Activated T-cell treated with anti-CD3 and anti-CD28 coated beads, Interleukin-2, amount 50 U/mL, for 4 hours (primary cell): ENCODE results near the gene TUBA1B. TPM values are rescaled to one million over a fixed set of nuclear protein-coding genes. Genes with fewer than 3 reads are reported as not detected.

ENCODE experiments used
- ATAC-seq, 2 donors: fragments of 200-7000 bp; cut with Tn5 transposase; one replicate each; pipeline ENCODE4 v1.10.0; 2021
- DNase-seq: peaks from one replicate; pipeline ENCODE4 v3.0.0-alpha.2; 2020
- H3K27me3 Mint-ChIP-seq: one replicate; pipeline ENCODE4 v1.8.0; 2021; ENCODE audit warnings: low read depth, mixed read lengths
- H3K36me3 Mint-ChIP-seq: one replicate; pipeline ENCODE4 v1.8.0; 2022; ENCODE audit warnings: mixed read lengths; ENCODE audit not compliant: insufficient read depth
- H3K4me1 Mint-ChIP-seq: one replicate; pipeline ENCODE4 v1.8.0; 2021; ENCODE audit warnings: low read depth, mixed read lengths
- H3K4me3 Mint-ChIP-seq: one replicate; pipeline ENCODE4 v1.8.0; 2021; ENCODE audit warnings: mild to moderate bottlenecking, moderate library complexity, mixed read lengths
- H3K9me3 Mint-ChIP-seq: one replicate; pipeline ENCODE4 v1.8.0; 2021; ENCODE audit warnings: mixed read lengths
- total RNA-seq, 3 donors: library from RNA; stranded (reverse); gene quantifications; one replicate each; pipeline ENCODE4 v1.2.1, GENCODE V29; 2021

Gene TUBA1B
- total RNA-seq, 3 donors from 2014 or later, result 2,095 to 2,519 (median 2,182) TPM

DNA sequence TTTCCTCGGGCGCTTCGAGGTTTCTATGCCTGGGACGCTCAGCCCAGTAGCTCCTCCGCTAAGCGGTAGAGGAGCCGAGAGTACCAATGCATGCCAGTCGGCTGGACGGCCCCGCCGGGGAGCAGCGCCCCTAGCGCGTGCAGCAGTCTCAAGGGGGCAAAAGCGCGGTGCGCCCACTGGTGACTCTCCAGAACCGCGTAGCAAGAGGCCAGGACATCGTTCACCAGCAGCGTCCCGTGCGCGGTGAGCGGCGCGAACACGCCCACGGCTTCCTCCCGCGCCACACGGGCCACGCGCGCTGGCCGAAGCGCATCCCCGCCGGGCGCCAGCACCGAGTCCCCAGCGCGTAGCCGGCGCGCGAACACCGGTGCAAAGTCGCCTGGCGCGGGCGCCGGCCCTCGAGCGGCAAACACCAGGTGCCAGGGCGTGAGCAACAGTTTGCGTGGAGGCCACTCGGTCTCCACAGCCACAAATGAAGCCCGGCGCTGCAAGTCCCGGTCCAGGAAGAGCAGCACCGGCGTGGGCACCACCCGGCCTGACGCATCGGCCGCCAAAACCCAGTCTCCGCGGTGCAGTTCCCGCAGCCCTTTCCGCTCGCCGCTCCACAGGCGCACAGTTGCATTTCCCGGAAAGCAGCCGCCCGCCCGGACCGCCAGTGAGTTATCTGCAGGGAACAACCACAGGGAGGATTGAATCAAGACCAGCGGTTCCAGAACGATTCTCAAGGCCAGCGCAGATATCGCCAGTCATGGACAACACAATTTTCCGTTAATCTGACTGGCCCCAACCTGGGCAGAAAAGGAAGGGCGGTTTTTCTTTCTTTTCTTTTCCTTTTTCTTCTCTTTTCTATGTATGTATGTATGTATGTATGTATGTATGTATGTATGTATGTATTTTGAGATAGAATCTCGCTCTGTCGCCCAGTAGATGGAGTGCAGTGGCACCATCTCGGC is 41.1 kb downstream of the TUBA1B start:
- Mint-ChIP-seq H3K4me3 (peak overlapping the region; percentile 67), H3K4me1 (peaks cover 55% of the 10 kb centered on the region), H3K9me3 (no peaks in the 10 kb centered on the region), H3K27me3 (peaks cover 60% of the 10 kb centered on the region), H3K36me3 (no peaks in the 10 kb centered on the region)
- ATAC-seq (peak; percentile 39 to 41), DNase-seq (no peak)

DNA sequence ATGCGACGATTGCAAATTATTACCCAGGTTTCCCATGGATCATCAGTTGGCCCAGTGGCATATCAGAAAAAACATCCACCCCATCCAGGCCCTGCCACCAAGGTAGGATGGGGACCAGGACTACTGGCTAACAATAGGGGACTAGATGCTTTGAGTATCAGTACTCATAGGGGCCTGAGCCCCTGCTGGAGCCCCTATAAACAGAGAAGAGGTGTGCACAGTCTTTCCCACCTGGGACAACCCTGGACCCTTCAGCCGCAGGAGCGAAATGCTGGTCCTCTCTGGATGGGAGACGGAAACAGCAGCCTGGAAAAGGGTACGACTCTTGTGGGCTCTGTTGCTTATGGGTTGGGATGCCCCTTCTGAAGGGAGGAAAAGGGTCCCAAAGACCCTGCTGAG is 42.3 kb downstream of the TUBA1B start:
- H3K27me3 Mint-ChIP-seq, result peaks cover 54% of the 10 kb centered on the region
- DNase-seq (no peak), ATAC-seq (no peak)
- H3K4me1 Mint-ChIP-seq, result peaks cover 49% of the 10 kb centered on the region
- no peak overlapping the region for H3K4me3 Mint-ChIP-seq
- no peaks in the 10 kb centered on the region for H3K9me3 Mint-ChIP-seq
- H3K36me3 Mint-ChIP-seq, result no peaks in the 10 kb centered on the region

DNA sequence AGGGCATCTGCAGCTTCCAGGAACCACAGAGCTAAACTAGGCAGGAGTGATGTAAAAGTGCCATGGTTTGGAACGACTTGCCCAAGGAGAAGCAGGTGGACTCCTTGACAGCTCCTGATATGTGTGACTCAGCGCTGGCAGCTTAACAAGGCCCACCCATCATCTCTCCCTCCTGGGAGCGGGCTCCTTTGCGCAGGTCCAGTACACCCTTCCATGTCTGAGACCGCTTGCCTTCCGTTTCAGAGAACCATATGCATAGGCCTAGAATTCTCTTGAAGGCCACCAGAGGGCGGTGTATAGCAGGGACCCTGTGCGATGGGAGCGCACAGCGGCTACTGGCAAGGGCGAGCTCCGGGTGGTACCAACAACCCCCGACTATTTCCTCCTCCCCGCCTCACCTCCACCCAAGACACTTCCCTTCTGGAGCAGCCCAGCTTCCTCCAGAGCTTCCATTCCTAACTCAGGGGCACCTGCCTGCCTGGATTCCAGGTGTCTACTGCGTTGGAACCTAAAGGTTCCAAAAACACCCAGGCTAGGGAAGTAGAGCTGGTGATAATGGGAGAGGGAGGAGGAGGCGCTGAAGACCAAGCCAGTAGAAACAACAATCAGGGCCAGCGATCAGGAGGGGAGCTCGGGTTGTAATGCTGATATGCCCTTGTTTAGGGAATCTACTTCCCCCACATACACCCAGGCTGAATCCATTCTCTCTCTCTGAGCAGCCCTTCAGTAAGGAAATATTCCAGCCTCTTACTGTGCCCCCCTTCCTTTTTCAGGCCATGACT is 42.9 kb downstream of the TUBA1B start:
- H3K9me3 Mint-ChIP-seq, result no peaks in the 10 kb centered on the region
- H3K4me3 Mint-ChIP-seq, result peak overlapping the region; percentile 24
- ATAC-seq (peak; percentile 88), DNase-seq (peak; percentile 61)
- H3K36me3 Mint-ChIP-seq, result no peaks in the 10 kb centered on the region
- H3K4me1 Mint-ChIP-seq, result peaks cover 43% of the 10 kb centered on the region
- H3K27me3 Mint-ChIP-seq, result peaks cover 48% of the 10 kb centered on the region

DNA sequence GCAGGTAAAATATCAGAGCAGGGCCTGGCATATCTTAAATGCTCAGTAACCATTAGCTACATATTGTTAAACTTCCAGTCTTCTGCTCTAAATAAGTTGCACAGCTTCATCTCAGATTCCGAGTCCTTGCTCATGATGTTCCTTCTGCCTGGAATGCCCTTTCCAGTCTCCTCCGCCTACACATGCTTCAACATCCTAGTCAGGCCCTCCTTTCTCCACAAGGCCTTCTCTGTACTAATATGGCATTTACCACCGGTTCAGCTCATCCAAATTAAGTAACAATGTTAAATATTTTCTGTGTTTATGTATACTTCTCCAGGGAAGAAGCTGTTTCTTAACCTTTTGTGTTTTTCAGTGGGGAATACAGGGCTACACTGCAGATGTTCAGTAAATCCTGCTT is 45.1 kb downstream of the TUBA1B start:
- H3K4me3 Mint-ChIP-seq, result no peak overlapping the region
- peaks cover 28% of the 10 kb centered on the region for H3K27me3 Mint-ChIP-seq
- H3K36me3 Mint-ChIP-seq, result no peaks in the 10 kb centered on the region
- DNase-seq, result no peak
- no peak for ATAC-seq
- peaks cover 29% of the 10 kb centered on the region for H3K4me1 Mint-ChIP-seq
- H3K9me3 Mint-ChIP-seq, result no peaks in the 10 kb centered on the region

DNA sequence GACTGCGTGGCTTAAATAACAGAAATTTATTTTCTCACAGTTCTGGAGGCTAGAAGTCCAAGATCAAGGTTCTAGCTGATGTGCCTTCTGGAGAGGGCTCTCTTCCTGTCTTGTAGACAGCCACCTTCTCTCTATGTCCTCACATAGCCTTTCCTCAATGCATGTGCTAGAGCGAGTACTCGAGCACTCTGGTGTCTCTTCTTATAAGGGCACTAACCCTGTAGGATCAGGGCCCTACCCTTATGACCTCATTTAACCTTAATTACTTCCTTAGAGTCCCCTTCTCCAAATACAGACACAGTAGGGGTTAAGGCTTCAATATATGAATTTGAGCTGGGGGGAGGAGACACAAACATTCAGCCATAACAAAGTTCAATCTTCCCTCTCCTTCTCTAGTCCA is 46.8 kb downstream of the TUBA1B start:
- Mint-ChIP-seq H3K9me3 (no peaks in the 10 kb centered on the region), H3K4me3 (no peak overlapping the region), H3K36me3 (no peaks in the 10 kb centered on the region), H3K4me1 (peaks cover 16% of the 10 kb centered on the region), H3K27me3 (peaks cover 15% of the 10 kb centered on the region)
- ATAC-seq (no peak), DNase-seq (no peak)

DNA sequence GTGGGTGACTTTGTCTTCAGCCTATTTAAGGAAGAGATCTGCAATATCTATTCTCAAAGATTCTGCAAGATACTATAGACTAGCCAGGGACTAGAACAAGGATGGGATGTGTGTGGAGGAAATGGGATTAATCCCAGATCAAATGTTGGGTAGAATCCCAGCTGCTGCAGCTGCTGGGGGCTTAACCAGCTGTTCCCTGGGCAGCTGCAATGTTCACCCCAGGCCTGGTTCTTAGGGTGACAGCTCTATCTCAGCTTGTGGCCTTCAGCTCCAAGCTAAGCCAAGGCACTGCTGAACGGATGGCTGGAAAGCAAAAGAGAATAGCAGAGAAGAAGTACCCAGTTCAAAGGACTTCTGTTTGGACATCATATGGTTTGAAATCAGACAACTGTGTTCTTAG is 51.4 kb downstream of the TUBA1B start:
- DNase-seq, result no peak
- Mint-ChIP-seq H3K9me3 (no peaks in the 10 kb centered on the region), H3K27me3 (peaks cover 1% of the 10 kb centered on the region), H3K4me1 (no peaks in the 10 kb centered on the region), H3K36me3 (no peaks in the 10 kb centered on the region), H3K4me3 (no peak overlapping the region)
- no peak for ATAC-seq

Other genes with a start within 250 kb of the TUBA1B start
- 100 to 1,000 TPM; 119 to 171 (median 134) TPM for gene FKBP11, start 205.9 kb downstream of the TUBA1B start, total RNA-seq
- 100 to 1,000 TPM in 2 of 3 donors, 10 to 100 TPM in 1; 98.6 to 110 (median 109) TPM for gene ARF3, start 173.9 kb downstream of the TUBA1B start, total RNA-seq
- gene WNT10B, start 159.7 kb downstream of the TUBA1B start, total RNA-seq, result under 1 TPM; 0.13 to 0.46 (median 0.24) TPM
- gene WNT1, start 153.1 kb downstream of the TUBA1B start, total RNA-seq, result not detected
- 1 to 10 TPM in 2 of 3 donors, under 1 TPM in 1; 0.57 to 1.4 (median 1.2) TPM for gene DDN, start 132.0 kb downstream of the TUBA1B start, total RNA-seq
- 10 to 100 TPM; 68.1 to 70.6 (median 68.4) TPM for gene PRKAG1, start 112.6 kb downstream of the TUBA1B start, total RNA-seq
- gene KMT2D, start 70.6 kb downstream of the TUBA1B start, total RNA-seq, result 100 to 1,000 TPM; 102 to 106 (median 105) TPM
- gene RHEBL1, start 61.4 kb downstream of the TUBA1B start, total RNA-seq, result 1 to 10 TPM; 4.5 to 5.2 (median 4.5) TPM
- under 1 TPM in 1 of 3 donors, not detected in 2; 0.11 TPM for gene DHH, start 36.6 kb downstream of the TUBA1B start, total RNA-seq
- gene LMBR1L, start 20.5 kb downstream of the TUBA1B start, total RNA-seq, result 10 to 100 TPM; 27.5 to 35.5 (median 28.8) TPM
- gene TUBA1A, start 57.7 kb upstream of the TUBA1B start, total RNA-seq, result 10 to 100 TPM; 23.5 to 37.0 (median 24.7) TPM
- gene TUBA1C, start 133.7 kb upstream of the TUBA1B start, total RNA-seq, result 100 to 1,000 TPM; 529 to 597 (median 572) TPM
- not detected for gene PRPH, start 163.8 kb upstream of the TUBA1B start, total RNA-seq
- gene TROAP, start 191.9 kb upstream of the TUBA1B start, total RNA-seq, result 10 to 100 TPM; 11.6 to 16.8 (median 13.7) TPM
- not detected for gene C1QL4, start 205.8 kb upstream of the TUBA1B start, total RNA-seq
- under 1 TPM in 1 of 3 donors, not detected in 2; 0.11 TPM for gene DNAJC22, start 215.5 kb upstream of the TUBA1B start, total RNA-seq
- 1 to 10 TPM; 6.9 to 7.2 (median 7.0) TPM for gene SPATS2, start 236.1 kb upstream of the TUBA1B start, total RNA-seq